Measurements from ENCODE around the gene EPSTI1. TPM values are rescaled to one million over a fixed set of nuclear protein-coding genes. Genes with fewer than 3 reads are reported as not detected.
"Not testable (repeated sequence)": the region's sequence is repeated elsewhere in the genome, so short reads cannot be mapped to it uniquely, and the experiment has no call there.

The EPSTI1 gene
- 3.2 TPM for polyA plus RNA-seq (2012; ENCODE audit: insufficient read depth, insufficient read length, low read depth)

GRCh38 chr13:42991898-42992763 lies at the start of gene EPSTI1:
Gene EPSTI1 (minus strand): TSS chr13:42992241. CDS start chr13:42992165, 76 bp downstream.
- DNase-seq = no peak
- no peaks in the 10 kb centered on the region for H3K36me3 ChIP-seq
- H3K9me3 ChIP-seq = no peaks in the 10 kb centered on the region
- H3K27me3 ChIP-seq = no peaks in the 10 kb centered on the region
- H3K4me1 ChIP-seq = 0 out of 2 replicates have a peak, but pooled peaks cover 4% of the 10 kb centered on the region
- TF ChIP-seq CTCF (IDR thresholded peaks at IDR 0.05; ENCODE audit: low read depth, low read length) = no peak
- no peak within 1 kb of the TSS for H3K4me3 ChIP-seq (ENCODE audit: low read depth, low read length)

GRCh38 chr13:43041369-43041921 lies 49.4 kb upstream of the EPSTI1 start:
- Histone ChIP-seq H3K4me1 (peaks cover 9% of the 10 kb centered on the region), H3K36me3 (no peaks in the 10 kb centered on the region), H3K4me3 (ENCODE audit: low read depth, low read length) (no peak overlapping the region), H3K9me3 (no peaks in the 10 kb centered on the region), H3K27me3 (no peaks in the 10 kb centered on the region)
- TF ChIP-seq CTCF (IDR thresholded peaks at IDR 0.05; ENCODE audit: low read depth, low read length) = no peak
- DNase-seq = no peak

- H3K36me3 ChIP-seq; DNase-seq; H3K27me3 ChIP-seq; H3K9me3 ChIP-seq; H3K4me3 ChIP-seq (ENCODE audit: low read depth, low read length); H3K4me1 ChIP-seq: not testable (repeated sequence)
Observed at GRCh38 chr13:43040581-43041368, 48.7 kb upstream of the EPSTI1 start.

GRCh38 chr13:43039966-43040365 lies 47.9 kb upstream of the EPSTI1 start:
- no peak for TF ChIP-seq CTCF (IDR thresholded peaks at IDR 0.05; ENCODE audit: low read depth, low read length)
- no peaks in the 10 kb centered on the region for H3K9me3 ChIP-seq
- no peak overlapping the region for H3K4me3 ChIP-seq (ENCODE audit: low read depth, low read length)
- H3K36me3 ChIP-seq = no peaks in the 10 kb centered on the region
- H3K27me3 ChIP-seq = no peaks in the 10 kb centered on the region
- no peak for DNase-seq
- peaks cover 8% of the 10 kb centered on the region for H3K4me1 ChIP-seq

GRCh38 chr13:43036351-43037250 lies 44.6 kb upstream of the EPSTI1 start:
- TF ChIP-seq CTCF (IDR thresholded peaks at IDR 0.05; ENCODE audit: low read depth, low read length) = no peak
- DNase-seq = no peak
- H3K36me3 ChIP-seq = no peaks in the 10 kb centered on the region
- H3K4me3 ChIP-seq (ENCODE audit: low read depth, low read length) = no peak overlapping the region
- H3K4me1 ChIP-seq = peaks cover 3% of the 10 kb centered on the region
- no peaks in the 10 kb centered on the region for H3K9me3 ChIP-seq
- H3K27me3 ChIP-seq = no peaks in the 10 kb centered on the region

- no peaks in the 10 kb centered on the region for H3K9me3 ChIP-seq
- no peak for TF ChIP-seq CTCF (IDR thresholded peaks at IDR 0.05; ENCODE audit: low read depth, low read length)
- no peak for DNase-seq
- no peaks in the 10 kb centered on the region for H3K36me3 ChIP-seq
- H3K4me1 ChIP-seq = peaks cover 3% of the 10 kb centered on the region
- H3K4me3 ChIP-seq (ENCODE audit: low read depth, low read length) = no peak overlapping the region
- no peaks in the 10 kb centered on the region for H3K27me3 ChIP-seq
Observed at GRCh38 chr13:43033038-43033437, 41.0 kb upstream of the EPSTI1 start.
